Measurements from ENCODE around the gene MDGA2. TPM values are rescaled to one million over a fixed set of nuclear protein-coding genes. Genes with fewer than 3 reads are reported as not detected.

MDGA2 gene
- total and polyA plus RNA-seq, 7 experiments from 2014 or later, result not detected

- Mint-ChIP-seq H3K36me3 (no peaks in the 10 kb centered on the region), H3K4me1 (no peaks in the 10 kb centered on the region), H3K27me3 (no peaks in the 10 kb centered on the region), H3K27ac (no peak overlapping the region), H3K9me3 (peaks cover 0 to 13% (median 3%) of the 10 kb centered on the region in 11 donors), H3K4me3 (no peak overlapping the region)
- ATAC-seq (no peak), DNase-seq (no peak)
- Histone ChIP-seq H3K27ac (ENCODE audit: low read depth, low read length) (no peak overlapping the region), H3K36me3 (ENCODE audit: control insufficient read depth in 2 of 3, insufficient read depth in 3 of 3, low read length in 3 of 3) (no peaks in the 10 kb centered on the region), H3K4me1 (ENCODE audit: control insufficient read depth in 2 of 2, insufficient read depth in 2 of 2, low read length in 2 of 2) (no peaks in the 10 kb centered on the region), H3K9me3 (ENCODE audit: control insufficient read depth in 2 of 3, low read length in 3 of 3) (peaks cover 0 to 5% (median 0%) of the 10 kb centered on the region in 3 experiments), H3K4me3 (ENCODE audit: low read length) (no peak overlapping the region), H3K27me3 (ENCODE audit: control insufficient read depth in 2 of 2, insufficient read depth in 2 of 2, low read length in 2 of 2) (no peaks in the 10 kb centered on the region)
- intact Hi-C loops (cut with micrococcal nuclease), result no loop called here
- CTCF ChIA-PET, result no interaction called here
- POLR2A ChIA-PET, result no interaction called here
These were observed 240.0 kb downstream of the MDGA2 start for GRCh38 chr14:47435331-47435965.

- ChIA-PET POLR2A (no interaction called here), CTCF (no interaction called here)
- no peaks in the 10 kb centered on the region for H3K4me1 Mint-ChIP-seq
- Histone ChIP-seq H3K27me3 (ENCODE audit: control insufficient read depth in 2 of 2, insufficient read depth in 2 of 2, low read length in 2 of 2) (no peaks in the 10 kb centered on the region), H3K36me3 (ENCODE audit: control insufficient read depth in 2 of 3, insufficient read depth in 3 of 3, low read length in 3 of 3) (no peaks in the 10 kb centered on the region), H3K4me1 (ENCODE audit: control insufficient read depth in 2 of 2, insufficient read depth in 2 of 2, low read length in 2 of 2) (no peaks in the 10 kb centered on the region), H3K9me3 (ENCODE audit: control insufficient read depth in 2 of 3, low read length in 3 of 3) (no peaks in the 10 kb centered on the region), H3K27ac (ENCODE audit: low read depth, low read length) (no peak overlapping the region), H3K4me3 (ENCODE audit: low read length) (no peak overlapping the region)
- peaks cover 0 to 18% (median 0%) of the 10 kb centered on the region in 11 donors for H3K9me3 Mint-ChIP-seq
- intact Hi-C loops (cut with micrococcal nuclease), result no loop called here
- DNase-seq, result no peak
- no peaks in the 10 kb centered on the region for H3K27me3 Mint-ChIP-seq
- H3K4me3 Mint-ChIP-seq, result no peak overlapping the region
- H3K27ac Mint-ChIP-seq, result no peak overlapping the region
- peaks cover 0 to 5% (median 0%) of the 10 kb centered on the region in 5 donors for H3K36me3 Mint-ChIP-seq
- ATAC-seq, result no peak
These were observed 247.8 kb downstream of the MDGA2 start for GRCh38 chr14:47427629-47428028.

- H3K27me3 Mint-ChIP-seq, result no peaks in the 10 kb centered on the region
- Histone ChIP-seq H3K27ac (ENCODE audit: low read depth, low read length) (no peak overlapping the region), H3K36me3 (ENCODE audit: control insufficient read depth in 2 of 3, insufficient read depth in 3 of 3, low read length in 3 of 3) (no peaks in the 10 kb centered on the region), H3K4me1 (ENCODE audit: control insufficient read depth in 2 of 2, insufficient read depth in 2 of 2, low read length in 2 of 2) (no peaks in the 10 kb centered on the region), H3K27me3 (ENCODE audit: control insufficient read depth in 2 of 2, insufficient read depth in 2 of 2, low read length in 2 of 2) (no peaks in the 10 kb centered on the region), H3K4me3 (ENCODE audit: low read length) (no peak overlapping the region), H3K9me3 (ENCODE audit: control insufficient read depth in 2 of 3, low read length in 3 of 3) (no peaks in the 10 kb centered on the region)
- H3K27ac Mint-ChIP-seq, result no peak overlapping the region
- POLR2A ChIA-PET, result no interaction called here
- peaks cover 0 to 11% (median 0%) of the 10 kb centered on the region in 11 donors for H3K9me3 Mint-ChIP-seq
- H3K4me3 Mint-ChIP-seq, result no peak overlapping the region
- intact Hi-C loops (cut with micrococcal nuclease), result no loop called here
- H3K4me1 Mint-ChIP-seq, result no peaks in the 10 kb centered on the region
- CTCF ChIA-PET, result no interaction called here
- DNase-seq, result no peak
- no peak for ATAC-seq
- peaks cover 0 to 5% (median 0%) of the 10 kb centered on the region in 5 donors for H3K36me3 Mint-ChIP-seq
These were observed 250.1 kb downstream of the MDGA2 start for GRCh38 chr14:47425302-47425701.

- peaks cover 0 to 12% (median 2%) of the 10 kb centered on the region in 11 donors for H3K9me3 Mint-ChIP-seq
- CTCF ChIA-PET, result no interaction called here
- H3K4me1 Mint-ChIP-seq, result no peaks in the 10 kb centered on the region
These were observed 253.2 kb downstream of the MDGA2 start for GRCh38 chr14:47422191-47422590.

GRCh38 chr14:47411523-47411922, 263.9 kb downstream of the MDGA2 start:
- intact Hi-C loops (cut with micrococcal nuclease), result no loop called here

More at GRCh38 chr14:47422191-47422590, 253.2 kb downstream of the MDGA2 start:
- ATAC-seq (no peak), DNase-seq (no peak)
- Histone ChIP-seq H3K27ac (ENCODE audit: low read depth, low read length) (no peak overlapping the region), H3K4me3 (ENCODE audit: low read length) (no peak overlapping the region), H3K4me1 (ENCODE audit: control insufficient read depth in 2 of 2, insufficient read depth in 2 of 2, low read length in 2 of 2) (no peaks in the 10 kb centered on the region), H3K9me3 (ENCODE audit: control insufficient read depth in 2 of 3, low read length in 3 of 3) (no peaks in the 10 kb centered on the region), H3K27me3 (ENCODE audit: control insufficient read depth in 2 of 2, insufficient read depth in 2 of 2, low read length in 2 of 2) (no peaks in the 10 kb centered on the region), H3K36me3 (ENCODE audit: control insufficient read depth in 2 of 3, insufficient read depth in 3 of 3, low read length in 3 of 3) (no peaks in the 10 kb centered on the region)
- intact Hi-C loops (cut with micrococcal nuclease), result no loop called here
- Mint-ChIP-seq H3K27me3 (no peaks in the 10 kb centered on the region), H3K36me3 (no peaks in the 10 kb centered on the region), H3K27ac (no peak overlapping the region), H3K4me3 (no peak overlapping the region)
- POLR2A ChIA-PET, result no interaction called here

GRCh38 chr14:47392326-47392725, 283.1 kb downstream of the MDGA2 start:
- H3K36me3 ChIP-seq (ENCODE audit: control insufficient read depth in 2 of 3, insufficient read depth in 3 of 3, low read length in 3 of 3), result no peaks in the 10 kb centered on the region
- no peaks in the 10 kb centered on the region for H3K9me3 ChIP-seq (ENCODE audit: control insufficient read depth in 2 of 3, low read length in 3 of 3)
- no peak overlapping the region for H3K27ac ChIP-seq (ENCODE audit: low read depth, low read length)
- H3K4me1 ChIP-seq (ENCODE audit: control insufficient read depth in 2 of 2, insufficient read depth in 2 of 2, low read length in 2 of 2), result no peaks in the 10 kb centered on the region
- ChIA-PET CTCF (no interaction called here), POLR2A (no interaction called here)
- no peaks in the 10 kb centered on the region for H3K27me3 ChIP-seq (ENCODE audit: control insufficient read depth in 2 of 2, insufficient read depth in 2 of 2, low read length in 2 of 2)
- Mint-ChIP-seq H3K9me3 (peaks cover 0 to 11% (median 3%) of the 10 kb centered on the region in 11 donors), H3K27me3 (no peaks in the 10 kb centered on the region), H3K4me3 (no peak overlapping the region), H3K27ac (no peak overlapping the region), H3K4me1 (no peaks in the 10 kb centered on the region), H3K36me3 (no peaks in the 10 kb centered on the region)
- DNase-seq (no peak), ATAC-seq (no peak)
- H3K4me3 ChIP-seq (ENCODE audit: low read length), result no peak overlapping the region
- intact Hi-C loops (cut with micrococcal nuclease), result no loop called here

More at GRCh38 chr14:47411523-47411922, 263.9 kb downstream of the MDGA2 start:
- Mint-ChIP-seq H3K36me3 (no peaks in the 10 kb centered on the region), H3K4me3 (no peak overlapping the region), H3K4me1 (no peaks in the 10 kb centered on the region), H3K27me3 (no peaks in the 10 kb centered on the region), H3K27ac (no peak overlapping the region), H3K9me3 (peaks cover 0 to 17% (median 3%) of the 10 kb centered on the region in 11 donors)
- Histone ChIP-seq H3K27me3 (ENCODE audit: control insufficient read depth in 2 of 2, insufficient read depth in 2 of 2, low read length in 2 of 2) (no peaks in the 10 kb centered on the region), H3K36me3 (ENCODE audit: control insufficient read depth in 2 of 3, insufficient read depth in 3 of 3, low read length in 3 of 3) (no peaks in the 10 kb centered on the region), H3K9me3 (ENCODE audit: control insufficient read depth in 2 of 3, low read length in 3 of 3) (no peaks in the 10 kb centered on the region), H3K4me3 (ENCODE audit: low read length) (no peak overlapping the region), H3K27ac (ENCODE audit: low read depth, low read length) (no peak overlapping the region), H3K4me1 (ENCODE audit: control insufficient read depth in 2 of 2, insufficient read depth in 2 of 2, low read length in 2 of 2) (no peaks in the 10 kb centered on the region)
- DNase-seq (no peak), ATAC-seq (no peak)
- CTCF ChIA-PET, result no interaction called here
- POLR2A ChIA-PET, result no interaction called here

- ATAC-seq (no peak), DNase-seq (no peak)
- H3K36me3 Mint-ChIP-seq, result no peaks in the 10 kb centered on the region
- intact Hi-C loops (cut with micrococcal nuclease), result no loop called here
- H3K9me3 ChIP-seq (ENCODE audit: control insufficient read depth in 2 of 3, low read length in 3 of 3), result no peaks in the 10 kb centered on the region
- H3K36me3 ChIP-seq (ENCODE audit: control insufficient read depth in 2 of 3, insufficient read depth in 3 of 3, low read length in 3 of 3), result no peaks in the 10 kb centered on the region
- H3K4me1 ChIP-seq (ENCODE audit: control insufficient read depth in 2 of 2, insufficient read depth in 2 of 2, low read length in 2 of 2), result no peaks in the 10 kb centered on the region
- no peaks in the 10 kb centered on the region for H3K4me1 Mint-ChIP-seq
- H3K27me3 ChIP-seq (ENCODE audit: control insufficient read depth in 2 of 2, insufficient read depth in 2 of 2, low read length in 2 of 2), result no peaks in the 10 kb centered on the region
- H3K4me3 Mint-ChIP-seq, result no peak overlapping the region
- H3K4me3 ChIP-seq (ENCODE audit: low read length), result no peak overlapping the region
- ChIA-PET CTCF (no interaction called here), POLR2A (no interaction called here)
- H3K9me3 Mint-ChIP-seq, result peaks cover 0 to 11% (median 2%) of the 10 kb centered on the region in 11 donors
- H3K27ac ChIP-seq (ENCODE audit: low read depth, low read length), result no peak overlapping the region
- H3K27me3 Mint-ChIP-seq, result no peaks in the 10 kb centered on the region
- H3K27ac Mint-ChIP-seq, result no peak overlapping the region
These were observed 284.4 kb downstream of the MDGA2 start for GRCh38 chr14:47390831-47391504.
